Stimulated activated CD8-positive, alpha-beta memory T cell treated with anti-CD3 and anti-CD28 coated beads, Interleukin-12 subunit alpha, Interleukin-12 subunit beta, amount 100 ng/mL, for 1 hour (primary cell): ENCODE measurements around the gene VSIG8.
A peak's percentile ranks its signal among the peaks of the same experiment; 100 is the strongest.

ENCODE experiments used
- DNase-seq: peaks from one replicate; pipeline ENCODE4 v3.0.0-alpha.2; 2020; ENCODE audit warnings: low read depth

The VSIG8 gene

GRCh38 chr1:159829273-159829634 is 33.2 kb downstream of the VSIG8 start:
- no peak for DNase-seq

- DNase-seq = no peak
These were observed 33.7 kb downstream of the VSIG8 start for GRCh38 chr1:159828581-159829272.

GRCh38 chr1:159828176-159828575 is 34.3 kb downstream of the VSIG8 start:
- DNase-seq = no peak

- DNase-seq = no peak
These were observed 34.9 kb downstream of the VSIG8 start for GRCh38 chr1:159827549-159827948.

GRCh38 chr1:159827102-159827490 is 35.4 kb downstream of the VSIG8 start:
- no peak for DNase-seq

GRCh38 chr1:159826441-159827101 is 35.9 kb downstream of the VSIG8 start, which contains the start of gene SLAMF8:
TSS of gene SLAMF8 (plus strand) at chr1:159826873. CDS start at chr1:159826899, 26 bp downstream.
- DNase-seq = peak; percentile 14

- DNase-seq = no peak
These were observed 36.9 kb downstream of the VSIG8 start for GRCh38 chr1:159825564-159825963.

GRCh38 chr1:159823406-159823805 is 39.1 kb downstream of the VSIG8 start:
- no peak for DNase-seq

GRCh38 chr1:159821171-159821867 is 41.1 kb downstream of the VSIG8 start:
- no peak for DNase-seq

- DNase-seq = no peak
These were observed 45.0 kb downstream of the VSIG8 start for GRCh38 chr1:159817276-159818041.

GRCh38 chr1:159815926-159816325 is 46.5 kb downstream of the VSIG8 start:
- DNase-seq = no peak

- DNase-seq = no peak
These were observed 57.5 kb downstream of the VSIG8 start for GRCh38 chr1:159804924-159805323.
